ENCODE results near the gene UBP1.

The UBP1 gene

GRCh38 chr3:33442190-33442589 lies 2.0 kb upstream of the UBP1 start:
- no peak for TF ChIP-seq ZFX (IDR thresholded peaks at IDR 0.05; ENCODE audit: borderline replicate concordance)
- TF ChIP-seq, protein P1, sequence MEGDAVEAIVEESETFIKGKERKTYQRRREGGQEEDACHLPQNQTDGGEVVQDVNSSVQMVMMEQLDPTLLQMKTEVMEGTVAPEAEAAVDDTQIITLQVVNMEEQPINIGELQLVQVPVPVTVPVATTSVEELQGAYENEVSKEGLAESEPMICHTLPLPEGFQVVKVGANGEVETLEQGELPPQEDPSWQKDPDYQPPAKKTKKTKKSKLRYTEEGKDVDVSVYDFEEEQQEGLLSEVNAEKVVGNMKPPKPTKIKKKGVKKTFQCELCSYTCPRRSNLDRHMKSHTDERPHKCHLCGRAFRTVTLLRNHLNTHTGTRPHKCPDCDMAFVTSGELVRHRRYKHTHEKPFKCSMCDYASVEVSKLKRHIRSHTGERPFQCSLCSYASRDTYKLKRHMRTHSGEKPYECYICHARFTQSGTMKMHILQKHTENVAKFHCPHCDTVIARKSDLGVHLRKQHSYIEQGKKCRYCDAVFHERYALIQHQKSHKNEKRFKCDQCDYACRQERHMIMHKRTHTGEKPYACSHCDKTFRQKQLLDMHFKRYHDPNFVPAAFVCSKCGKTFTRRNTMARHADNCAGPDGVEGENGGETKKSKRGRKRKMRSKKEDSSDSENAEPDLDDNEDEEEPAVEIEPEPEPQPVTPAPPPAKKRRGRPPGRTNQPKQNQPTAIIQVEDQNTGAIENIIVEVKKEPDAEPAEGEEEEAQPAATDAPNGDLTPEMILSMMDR (IDR thresholded peaks at IDR 0.05), result no peak
- H3K27ac ChIP-seq, result peak overlapping the region; percentile 98

DNA sequence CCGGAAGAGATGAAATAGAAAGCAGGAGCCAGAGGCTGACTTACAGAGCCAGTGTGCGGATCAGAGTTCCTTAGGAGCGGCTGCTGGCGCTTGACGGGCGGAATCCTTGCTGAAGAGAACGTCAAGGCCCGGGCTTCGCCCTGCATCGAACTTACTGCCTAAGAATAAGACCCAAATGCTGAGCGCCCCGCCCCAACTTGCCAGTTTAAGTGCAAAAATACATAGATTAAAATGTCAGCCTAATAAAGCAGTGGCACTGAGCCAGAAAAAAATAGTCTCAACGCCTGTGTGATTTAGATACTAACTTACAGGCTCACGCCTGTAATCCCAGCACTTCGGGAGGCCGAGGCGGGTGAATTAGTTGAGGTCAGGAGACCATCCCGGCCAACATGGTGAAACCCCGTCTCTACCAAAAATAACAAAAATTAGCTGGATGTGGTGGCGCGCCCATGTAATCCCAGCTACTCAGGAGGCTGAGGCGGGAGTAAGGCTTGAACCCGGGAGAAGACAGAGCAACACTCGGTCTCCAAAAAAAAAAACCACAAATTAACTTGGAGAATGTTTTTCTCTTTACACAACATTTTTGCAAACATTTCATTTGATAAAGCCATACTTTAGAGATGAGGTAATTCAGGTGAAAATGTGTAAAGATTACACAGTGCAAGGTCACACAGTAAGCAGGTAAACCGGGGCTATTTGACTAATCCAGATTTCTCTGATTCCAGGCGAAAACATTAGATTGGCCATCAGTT lies 1.2 kb upstream of the UBP1 start:
- peak overlapping the region; percentile 98 for H3K27ac ChIP-seq
- TF ChIP-seq ZFX (IDR thresholded peaks at IDR 0.05; ENCODE audit: borderline replicate concordance), result no peak
- TF ChIP-seq, protein P1 (IDR thresholded peaks at IDR 0.05), result no peak

DNA sequence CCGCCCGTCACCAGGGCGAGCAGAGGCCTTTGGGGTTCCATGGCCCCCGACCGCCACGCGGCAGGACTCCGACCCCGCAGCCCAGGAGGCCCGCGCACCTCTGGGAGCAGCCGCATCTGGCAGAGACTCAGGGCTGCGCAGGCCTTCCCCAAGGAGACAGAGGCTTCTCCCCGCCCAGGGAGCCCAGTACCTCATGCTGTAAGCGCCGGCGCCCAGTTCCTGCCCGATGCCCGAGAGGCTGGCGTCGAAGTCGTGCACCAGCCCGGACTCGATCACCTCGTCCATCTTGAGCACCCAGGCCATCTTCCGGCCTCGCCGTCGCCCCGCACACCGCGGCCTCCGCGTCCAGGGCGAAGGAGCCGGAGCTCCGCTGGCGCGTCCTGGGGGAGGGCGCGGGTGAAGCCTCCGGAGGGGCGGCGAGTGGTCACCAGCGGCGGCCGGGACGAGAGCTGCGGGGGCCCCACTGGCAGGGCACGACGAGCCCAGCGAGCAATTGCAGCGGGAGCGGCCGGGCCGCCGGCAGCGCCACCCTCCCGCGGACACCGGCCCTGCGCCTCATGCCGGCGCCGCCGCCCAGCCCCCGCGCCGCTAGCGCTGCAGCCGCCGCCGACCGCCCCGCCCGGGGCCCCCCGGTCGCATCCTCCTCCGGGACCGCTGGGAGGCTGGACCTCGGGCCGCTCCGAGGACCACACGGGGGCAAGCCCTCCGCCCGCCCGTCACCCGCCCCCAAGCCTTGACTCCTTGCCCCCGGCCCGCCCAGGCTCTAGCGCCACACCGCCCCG lies 468 bp downstream of the UBP1 start:
- TF ChIP-seq ZFX (IDR thresholded peaks at IDR 0.05; ENCODE audit: borderline replicate concordance), result no peak
- TF ChIP-seq, protein P1 (IDR thresholded peaks at IDR 0.05), result peak; percentile 63
- H3K27ac ChIP-seq, result peak overlapping the region; percentile 98

- H3K27ac ChIP-seq, result peak overlapping the region; percentile 98
- no peak for TF ChIP-seq ZFX (IDR thresholded peaks at IDR 0.05; ENCODE audit: borderline replicate concordance)
- TF ChIP-seq, protein P1 (IDR thresholded peaks at IDR 0.05), result no peak
These were observed 1.2 kb downstream of the UBP1 start for GRCh38 chr3:33438881-33439545.

DNA sequence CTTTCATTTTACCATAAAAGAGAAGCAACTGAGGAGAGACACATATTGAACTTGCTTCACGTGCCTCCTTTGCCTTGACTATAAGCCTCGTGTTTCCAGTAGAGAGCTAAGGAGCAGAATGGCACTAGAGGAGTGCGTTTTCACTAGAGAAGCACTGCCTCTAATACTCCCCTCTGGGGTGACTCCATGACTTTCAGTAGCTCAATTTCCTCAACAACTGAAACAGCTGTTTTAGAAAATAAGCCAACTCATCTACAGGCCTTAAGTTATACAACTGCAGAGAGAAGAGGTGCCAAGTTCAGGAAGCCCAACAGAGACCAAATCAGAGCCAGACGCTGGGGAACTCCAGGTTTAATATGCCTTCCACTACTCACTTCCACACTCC lies 1.9 kb downstream of the UBP1 start:
- TF ChIP-seq, protein P1 (IDR thresholded peaks at IDR 0.05), result no peak
- TF ChIP-seq ZFX (IDR thresholded peaks at IDR 0.05; ENCODE audit: borderline replicate concordance), result no peak
- H3K27ac ChIP-seq, result peak overlapping the region; percentile 98; the same call in 1 of the 2 replicates

- H3K27ac ChIP-seq, result no peak overlapping the region
- no peak for TF ChIP-seq ZFX (IDR thresholded peaks at IDR 0.05; ENCODE audit: borderline replicate concordance)
- TF ChIP-seq, protein P1 (IDR thresholded peaks at IDR 0.05), result no peak
These were observed 2.5 kb downstream of the UBP1 start for GRCh38 chr3:33437556-33438283.
